Tibial artery (tissue), 4 donors: ENCODE results near the gene ADAMTS17.

Experiments used
- DNase-seq, 2 donors: peaks; one replicate each; pipeline ENCODE4 v3.0.0-alpha.2; 2019
- H3K27ac ChIP-seq, 2 donors: fragments of 200-600 bp; sonication (generic) in 1 of 2; 1 replicate in 1 of 2; 2 replicates in 1 of 2; pipeline ENCODE4 v1.5.1; 2018 to 2019; ENCODE audit warnings: mild to moderate bottlenecking in 1 of 2
- H3K27me3 ChIP-seq, 2 donors: fragments of 200-600 bp; sonication (generic) in 1 of 2; one replicate each; pipeline versions ENCODE4 v1.5.1 to v1.6.0; 2016 to 2019
- H3K36me3 ChIP-seq, 3 donors: fragments of 200-600 bp; sonication (generic) in 2 of 3; one replicate each; pipeline ENCODE4 v1.5.1; 2016 to 2019; ENCODE audit warnings: mild to moderate bottlenecking in 2 of 3
- H3K4me1 ChIP-seq, 4 donors: fragments of 200-600 bp; sonication (generic) in 2 of 4; 1 replicate in 3 of 4; 2 replicates in 1 of 4; pipeline ENCODE4 v1.5.1; 2016 to 2019
- H3K4me3 ChIP-seq, 2 donors: fragments of 200-600 bp; sonication (generic) in 1 of 2; 1 replicate in 1 of 2; 2 replicates in 1 of 2; pipeline ENCODE4 v1.5.1; 2018 to 2019; ENCODE audit warnings: mild to moderate bottlenecking in 2 of 2
- H3K9me3 ChIP-seq, 3 donors: fragments of 200-600 bp; sonication (generic) in 1 of 3; one replicate each; pipeline ENCODE4 v1.5.1; 2016 to 2019
- CTCF ChIP-seq, 2 experiments: fragments of 200-600 bp in 1 of 2; fragments of 450-650 bp in 1 of 2; IDR thresholded peaks; one replicate each; pipeline ENCODE4 v1.5.1; 2017 to 2019; ENCODE audit warnings: antibody characterized with exemption in 2 of 2, mild to moderate bottlenecking in 1 of 2, moderate library complexity in 1 of 2
- intact Hi-C: fragments of 100-400 bp; cut with DNase I; formaldehyde crosslinking; loops from one replicate; pipeline ENCODE4 v1.15.0; 2023; ENCODE audit warnings: low total_unique reads

The ADAMTS17 gene

DNA sequence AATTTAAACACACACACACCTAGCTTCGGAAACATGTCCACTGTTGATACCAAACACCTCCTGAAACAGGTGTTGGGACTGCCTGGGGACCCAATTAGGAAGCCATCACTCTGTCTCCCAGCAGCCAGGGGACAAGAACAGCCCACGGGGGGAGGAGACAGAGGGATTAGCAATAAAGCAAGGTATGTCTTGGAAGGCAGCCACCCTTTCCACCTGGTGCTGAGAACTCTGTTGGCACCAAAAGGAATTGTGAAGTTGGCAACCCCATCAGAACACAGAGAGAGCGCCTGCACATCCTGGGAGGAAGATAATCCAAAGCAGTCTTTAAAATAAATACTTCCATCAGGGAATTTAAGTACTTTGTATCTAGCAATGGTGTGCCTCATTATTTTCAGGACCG lies 111.0 kb downstream of the ADAMTS17 start:
- H3K9me3 ChIP-seq, result no peaks in the 10 kb centered on the region
- TF ChIP-seq CTCF (IDR thresholded peaks at IDR 0.05), result no peak
- H3K27ac ChIP-seq, result no peak overlapping the region
- H3K27me3 ChIP-seq, result peaks cover 0 to 4% of the 10 kb centered on the region in 2 donors
- no peak overlapping the region for H3K4me3 ChIP-seq
- no peaks in the 10 kb centered on the region for H3K36me3 ChIP-seq
- DNase-seq, result no peak
- H3K4me1 ChIP-seq, result peaks cover 0 to 8% (median 2%) of the 10 kb centered on the region in 4 donors
- intact Hi-C loops, result loop anchor here (10.0 kb wide), 1 partner anchor 74 kb away; no protein-coding TSS in a partner anchor

GRCh38 chr15:100229181-100230163 lies 112.3 kb downstream of the ADAMTS17 start:
- no peak overlapping the region for H3K4me3 ChIP-seq
- no peak for DNase-seq
- no peak overlapping the region for H3K27ac ChIP-seq
- intact Hi-C loops, result loop anchor here (10.0 kb wide), 1 partner anchor 75 kb away; no protein-coding TSS in a partner anchor
- no peaks in the 10 kb centered on the region for H3K9me3 ChIP-seq
- no peak for TF ChIP-seq CTCF (IDR thresholded peaks at IDR 0.05)
- H3K27me3 ChIP-seq, result no peaks in the 10 kb centered on the region
- no peaks in the 10 kb centered on the region for H3K36me3 ChIP-seq
- peaks cover 0 to 4% (median under 1%) of the 10 kb centered on the region in 4 donors for H3K4me1 ChIP-seq

DNA sequence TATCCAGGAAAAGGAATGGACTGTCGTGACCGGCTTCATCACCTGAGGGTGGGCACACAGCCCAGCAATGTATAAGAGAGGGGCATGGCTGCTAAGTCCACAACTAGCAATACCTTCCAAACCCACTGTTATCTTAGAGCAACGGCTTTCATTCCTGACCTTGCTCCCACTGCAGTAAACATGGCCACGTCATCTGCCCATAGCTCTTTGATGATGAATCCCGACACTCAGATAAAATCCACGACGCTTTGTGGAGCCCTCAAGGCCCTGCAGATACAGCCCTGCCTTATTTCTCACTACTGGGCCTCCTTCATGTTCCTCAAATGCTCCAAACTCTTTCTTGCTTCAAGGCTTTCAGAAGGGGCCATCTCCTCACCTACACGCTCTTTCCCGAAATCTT lies 114.0 kb downstream of the ADAMTS17 start:
- Histone ChIP-seq H3K4me1 (no peaks in the 10 kb centered on the region), H3K9me3 (no peaks in the 10 kb centered on the region), H3K27ac (no peak overlapping the region), H3K27me3 (no peaks in the 10 kb centered on the region), H3K36me3 (no peaks in the 10 kb centered on the region), H3K4me3 (no peak overlapping the region)
- TF ChIP-seq CTCF (IDR thresholded peaks at IDR 0.05), result no peak
- DNase-seq, result no peak
- intact Hi-C loops, result no loop called here

DNA sequence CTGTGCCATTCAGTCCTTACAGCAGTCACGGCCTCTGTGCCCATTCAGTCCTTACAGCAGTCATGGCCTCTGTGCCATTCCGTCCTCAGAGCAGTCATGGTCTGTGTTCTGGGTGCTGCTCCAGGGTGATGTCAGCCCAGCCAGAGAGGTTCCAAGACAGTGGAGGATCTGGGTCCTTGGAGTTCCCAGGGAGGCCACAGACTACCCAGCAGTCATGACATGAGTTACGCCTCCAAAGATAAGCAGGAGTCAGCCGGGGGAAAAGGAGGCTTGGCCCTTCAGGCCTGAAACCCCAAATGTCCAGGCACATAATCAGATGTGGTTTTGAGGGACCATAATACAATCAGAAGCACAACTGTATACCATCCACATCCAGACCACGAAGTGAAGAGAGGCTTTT lies 115.7 kb downstream of the ADAMTS17 start:
- intact Hi-C loops, result no loop called here
- no peak for DNase-seq
- no peaks in the 10 kb centered on the region for H3K9me3 ChIP-seq
- no peak overlapping the region for H3K4me3 ChIP-seq
- no peaks in the 10 kb centered on the region for H3K36me3 ChIP-seq
- TF ChIP-seq CTCF (IDR thresholded peaks at IDR 0.05), result no peak
- no peaks in the 10 kb centered on the region for H3K27me3 ChIP-seq
- no peaks in the 10 kb centered on the region for H3K4me1 ChIP-seq
- no peak overlapping the region for H3K27ac ChIP-seq

- Histone ChIP-seq H3K27me3 (no peaks in the 10 kb centered on the region), H3K9me3 (no peaks in the 10 kb centered on the region), H3K4me3 (no peak overlapping the region), H3K36me3 (no peaks in the 10 kb centered on the region), H3K27ac (no peak overlapping the region), H3K4me1 (no peaks in the 10 kb centered on the region)
- no peak for DNase-seq
- intact Hi-C loops, result no loop called here
- no peak for TF ChIP-seq CTCF (IDR thresholded peaks at IDR 0.05)
Observed at GRCh38 chr15:100224206-100225185, 117.3 kb downstream of the ADAMTS17 start.
